NCI-H510A treated with DMSO at 0.1 percent for 48 hours (cell line): Measurements from ENCODE around the gene KHSRP.
"Not testable (repeated sequence)": the region's sequence is repeated elsewhere in the genome, so short reads cannot be mapped to it uniquely, and the experiment has no call there.

ENCODE experiments used
- DNase-seq: peaks from one replicate; lab custom pipeline; 2025; lab: John Stamatoyannopoulos, UW

The KHSRP gene

DNA sequence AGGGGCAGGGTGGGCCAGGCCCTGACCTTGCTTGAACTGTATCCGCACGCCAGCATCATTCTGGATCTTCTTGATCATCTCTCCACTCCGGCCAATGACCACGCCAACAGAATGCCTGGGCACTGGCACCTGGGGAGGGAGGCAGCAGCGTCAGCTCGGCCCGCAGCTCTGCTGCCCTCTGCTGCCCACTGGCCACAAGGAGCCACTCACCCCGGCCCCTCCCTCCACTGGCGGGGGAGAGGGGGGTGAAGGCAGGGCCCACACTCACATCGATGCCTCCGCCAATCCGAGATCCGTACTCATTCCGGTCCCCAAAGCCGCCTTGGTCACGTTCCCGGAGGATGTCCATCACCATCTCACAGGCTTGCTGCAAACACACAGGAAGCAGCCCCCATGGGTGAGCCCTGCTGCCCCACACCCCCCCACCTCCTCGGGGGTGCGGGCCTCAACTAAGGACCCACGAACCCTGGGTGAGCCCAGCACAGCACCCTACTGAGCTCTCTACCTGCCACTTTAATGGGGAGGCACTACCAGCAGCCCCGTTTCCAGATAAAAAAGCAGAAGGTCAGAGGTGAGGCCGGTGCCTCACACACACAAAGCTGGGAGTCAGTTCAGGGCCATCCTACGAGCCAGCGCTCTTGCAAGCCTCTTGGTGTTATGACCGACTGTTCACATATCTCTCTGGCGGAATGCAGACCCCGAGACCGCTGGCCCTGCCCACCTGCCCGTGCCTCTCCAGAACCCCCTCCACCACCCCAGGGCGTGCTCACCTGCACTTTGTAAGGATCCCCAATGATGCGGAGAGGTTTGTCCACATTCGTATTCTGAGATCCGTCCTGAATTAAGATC is 6.7 kb downstream of the KHSRP start:
- no peak for DNase-seq

DNA sequence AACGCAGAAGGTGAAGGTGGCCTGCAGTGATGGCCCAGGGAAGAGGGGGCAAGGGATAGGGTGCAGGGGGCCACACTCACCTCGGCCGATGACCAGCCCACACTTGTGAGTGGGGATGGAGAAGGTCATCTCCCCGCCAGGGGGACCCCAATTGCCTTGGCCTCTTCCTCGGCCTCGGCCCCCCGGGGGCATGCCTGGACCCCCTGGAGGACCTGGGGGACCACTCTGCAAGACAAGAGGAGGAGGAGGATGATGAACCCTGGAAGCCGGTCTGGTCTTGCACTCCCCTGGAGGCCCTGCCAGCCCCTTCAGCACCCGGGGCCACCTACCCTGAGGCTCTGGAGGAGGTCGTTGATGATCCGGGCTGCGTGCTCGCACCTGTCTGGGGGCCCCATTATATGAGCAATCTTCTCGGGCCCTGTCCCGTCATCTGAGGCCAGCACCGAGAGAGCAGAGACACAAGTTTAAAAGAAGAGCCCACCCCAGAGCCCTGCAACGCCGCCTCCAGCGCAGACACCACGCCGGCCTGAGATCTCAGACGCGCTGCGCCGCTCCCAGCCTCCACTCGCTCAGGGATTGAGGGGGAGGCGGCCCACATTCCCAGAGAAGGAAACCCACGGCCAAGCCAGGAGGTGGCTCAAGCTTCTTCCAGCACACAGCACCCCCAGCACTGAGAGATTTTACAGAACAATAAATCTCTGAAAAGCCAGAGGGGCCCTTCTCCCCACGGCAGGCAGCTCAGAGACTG is 7.8 kb downstream of the KHSRP start:
- no peak for DNase-seq

DNA sequence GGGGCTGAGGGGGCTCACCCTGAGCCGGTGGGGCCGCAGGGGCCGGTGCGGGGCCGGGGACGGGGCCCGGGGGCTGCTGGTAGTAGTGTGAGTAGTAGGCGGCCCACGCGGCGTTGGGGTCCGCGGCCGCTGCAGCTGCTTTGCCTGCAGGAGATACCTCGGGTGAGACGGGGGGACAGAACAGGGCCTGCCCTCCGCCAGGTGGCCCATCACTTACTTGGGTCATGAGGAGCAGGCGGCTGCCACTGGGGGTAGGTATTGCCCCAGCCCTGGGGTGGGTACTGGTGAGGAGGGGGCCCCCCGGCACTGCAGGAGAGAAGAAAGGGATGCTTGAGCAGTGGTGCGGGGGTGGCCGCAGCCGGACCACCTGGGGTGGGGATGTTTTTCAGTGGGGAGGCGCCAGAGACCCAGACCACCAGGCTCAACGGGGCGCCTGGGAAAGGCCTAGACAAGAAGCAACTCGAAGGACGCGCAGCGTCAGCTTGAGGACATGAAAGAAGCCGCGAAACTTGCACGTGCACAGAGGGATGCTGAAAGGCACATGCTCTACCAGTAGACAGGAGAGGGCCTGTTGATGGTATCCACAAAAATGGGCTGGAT is 8.9 kb downstream of the KHSRP start:
- DNase-seq, result no peak

DNA sequence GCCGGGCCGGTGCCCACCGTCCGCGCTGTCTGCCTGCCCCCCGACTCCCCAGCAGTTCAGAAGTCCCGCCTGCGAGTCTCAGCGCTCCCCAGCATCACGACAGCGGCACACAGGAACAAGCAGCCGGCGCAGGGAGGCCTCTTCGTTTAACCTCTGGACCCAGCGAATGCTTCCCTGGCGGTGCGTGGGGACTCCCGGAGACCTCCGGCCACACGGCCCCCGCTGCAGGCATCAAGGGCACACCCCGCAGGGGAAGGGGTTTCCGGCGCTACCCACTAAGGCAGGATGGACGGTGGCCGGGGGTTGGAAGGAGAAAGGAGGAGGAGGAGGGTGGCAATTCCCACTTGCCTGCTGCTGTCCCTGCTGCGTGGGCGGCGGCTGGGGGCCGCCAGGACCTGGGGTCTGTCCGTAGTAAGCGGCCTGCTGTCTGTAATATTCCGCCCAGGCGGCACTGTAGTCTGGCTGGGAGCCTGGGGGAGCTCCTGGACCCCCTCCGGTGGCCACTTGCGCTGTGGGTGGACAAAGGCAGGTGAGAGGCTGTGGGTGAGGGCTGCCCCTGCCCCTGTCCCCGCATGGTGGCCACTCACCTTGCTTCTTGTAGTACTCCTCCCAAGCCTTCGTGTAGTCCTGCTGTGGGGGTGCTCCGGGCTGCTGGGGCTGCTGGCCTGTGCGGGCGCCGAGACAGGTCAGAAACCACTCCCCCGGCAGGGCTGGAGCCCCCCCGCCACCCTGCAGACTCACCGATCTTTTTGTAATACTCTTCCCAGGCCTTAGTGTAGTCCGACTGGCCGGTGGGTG is 9.6 kb downstream of the KHSRP start:
- no peak for DNase-seq

DNA sequence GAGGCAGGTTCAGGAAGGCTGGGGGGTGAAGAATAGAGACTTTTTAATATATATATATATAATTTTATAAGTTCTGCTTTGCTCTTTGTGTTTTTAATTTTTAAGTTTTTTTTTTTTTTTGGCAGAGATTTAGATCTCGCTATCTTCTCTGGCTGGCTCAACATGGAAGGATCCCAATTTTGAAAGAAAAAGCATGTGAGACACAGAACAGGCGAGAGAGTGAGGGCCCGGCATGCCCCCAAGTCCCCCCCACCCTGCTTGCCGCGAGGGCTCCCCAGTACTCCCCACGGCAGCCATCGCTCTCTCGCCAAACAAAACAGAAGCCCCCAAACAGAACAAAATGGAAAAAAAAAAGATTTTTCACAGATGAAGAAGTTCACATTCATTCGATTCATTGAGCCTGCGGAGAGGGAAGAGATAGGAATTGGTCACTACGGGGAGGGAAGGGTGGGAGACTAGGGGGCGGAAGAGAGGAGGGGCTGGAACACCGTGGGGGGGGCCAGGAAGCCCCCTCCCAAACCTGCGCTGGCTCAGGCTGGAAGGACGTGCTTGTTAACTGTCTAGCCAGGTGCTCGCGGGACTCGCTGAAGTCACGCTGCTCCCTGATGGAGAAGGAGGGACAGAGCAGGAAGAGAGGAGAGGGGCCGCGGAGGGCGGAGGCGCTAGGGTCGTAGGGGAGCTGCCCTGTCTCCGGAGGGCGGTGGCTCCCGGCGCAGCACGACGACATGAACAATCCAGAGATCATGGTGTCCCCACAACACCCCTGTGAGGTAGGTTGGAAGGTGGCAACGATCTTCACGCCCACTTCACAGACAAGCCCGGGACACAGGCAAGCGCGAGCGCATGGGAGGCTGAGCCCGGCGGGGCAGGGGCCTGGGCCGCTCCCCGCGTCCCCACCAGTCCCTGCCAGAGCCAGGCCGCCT is 10.6 kb downstream of the KHSRP start:
- no peak for DNase-seq

DNA sequence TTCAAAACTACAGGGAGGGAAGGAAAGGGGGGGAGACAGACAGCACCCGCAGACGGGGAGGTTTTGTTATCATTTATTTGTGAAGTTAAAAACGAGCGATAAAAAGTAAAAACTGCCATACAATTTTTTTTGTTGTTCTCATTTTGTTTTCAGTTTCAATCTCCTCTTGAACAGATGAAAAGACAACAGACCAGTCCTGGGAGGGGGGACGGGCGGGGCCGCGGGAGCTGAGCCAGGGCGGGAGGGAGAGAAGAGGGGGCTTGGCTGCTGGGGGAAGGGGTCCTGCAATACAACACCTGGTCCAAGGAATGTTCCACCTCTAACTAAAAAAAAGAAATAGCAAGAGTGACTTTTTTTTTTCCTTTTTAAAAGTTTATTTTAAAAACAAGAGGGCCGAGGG is 11.3 kb downstream of the KHSRP start:
- no peak for DNase-seq

DNA sequence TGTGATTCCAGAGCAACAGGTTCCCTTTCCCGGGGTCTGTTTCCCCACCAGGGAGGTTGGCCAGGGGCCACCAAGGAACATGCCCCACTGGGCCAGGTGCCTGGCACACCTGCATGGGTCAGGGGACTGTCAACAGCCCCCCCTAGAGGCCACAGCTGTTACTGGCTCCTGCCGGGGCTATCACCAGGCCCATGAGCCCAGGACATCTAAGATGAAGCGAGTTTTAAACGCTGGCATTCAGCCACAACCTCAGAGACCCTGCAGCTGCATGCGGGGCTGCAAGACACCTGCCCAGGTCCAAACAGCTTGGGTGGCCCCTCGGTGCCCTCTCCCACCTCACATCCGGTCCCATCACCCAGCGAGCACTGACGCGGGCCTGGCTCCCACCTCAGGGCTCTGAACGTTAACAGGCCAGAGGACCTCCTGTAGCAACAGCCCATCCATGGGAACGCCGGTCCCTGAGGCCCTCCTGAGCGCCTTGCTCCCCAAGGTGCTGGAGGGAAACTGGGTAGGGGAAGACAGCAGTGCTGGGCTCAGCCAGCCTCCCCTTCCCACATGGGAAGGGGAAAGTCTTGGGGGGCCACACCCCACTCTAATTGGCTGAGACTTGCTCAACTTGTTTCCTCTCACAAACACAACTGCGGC is 12.0 kb downstream of the KHSRP start:
- peak; percentile 31 for DNase-seq

DNA sequence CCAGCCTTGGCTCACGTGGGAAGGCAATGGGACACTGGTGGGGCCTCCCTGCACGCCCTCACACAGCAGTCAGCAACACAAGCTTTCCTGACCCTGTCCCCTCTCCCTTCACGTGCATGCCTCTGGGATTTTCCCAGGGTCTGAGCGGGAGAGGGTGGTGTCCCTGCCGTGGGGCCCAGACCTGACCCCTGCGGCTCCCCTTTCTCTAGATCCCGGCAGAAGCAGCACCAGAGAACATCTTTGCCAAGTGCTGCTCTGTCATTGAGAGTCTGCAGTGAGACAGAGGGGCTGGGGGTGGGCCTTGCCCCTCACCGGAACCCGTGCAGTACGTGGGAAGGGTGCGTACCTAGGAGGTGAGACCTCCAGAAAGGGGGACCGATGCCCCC is 12.6 kb downstream of the KHSRP start:
- no peak for DNase-seq

DNA sequence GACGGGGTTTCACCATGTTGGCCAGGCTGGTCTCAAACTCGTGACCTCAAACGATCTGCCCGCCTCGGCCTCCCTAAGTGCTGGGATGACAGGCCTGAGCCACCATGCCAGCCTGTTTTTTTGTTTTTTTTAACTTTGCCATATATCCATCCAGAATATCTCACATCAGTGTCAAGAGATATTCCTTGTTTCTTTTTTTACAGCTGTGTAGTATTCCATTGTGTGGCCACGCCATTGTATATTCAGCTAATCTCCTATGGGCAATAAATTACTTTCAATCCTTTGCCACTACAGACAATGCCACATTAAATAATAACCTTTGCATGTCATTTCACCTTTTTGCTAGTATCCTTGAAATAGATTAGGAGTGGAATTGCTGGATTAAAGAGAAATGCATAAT is 15.3 kb downstream of the KHSRP start:
- DNase-seq, result no peak

DNA sequence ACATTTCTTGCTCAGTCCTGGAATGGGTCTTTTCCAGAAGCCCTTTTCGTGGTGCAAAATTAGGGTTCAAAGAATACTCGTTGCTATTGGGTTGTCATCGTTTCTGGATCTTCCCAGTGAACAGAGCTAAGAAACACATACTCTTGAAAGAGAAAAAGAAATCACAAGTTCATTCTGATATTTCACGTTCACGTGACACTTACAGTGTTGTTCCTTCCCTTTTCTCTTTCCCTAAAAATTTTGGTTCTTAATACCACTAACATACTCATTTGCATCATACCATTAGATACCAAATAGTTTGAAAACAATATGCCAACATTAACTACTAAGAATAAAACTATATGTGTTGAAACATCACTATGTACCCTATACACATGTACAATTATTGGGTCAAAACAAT is 18.2 kb downstream of the KHSRP start:
- DNase-seq, result no peak

DNA sequence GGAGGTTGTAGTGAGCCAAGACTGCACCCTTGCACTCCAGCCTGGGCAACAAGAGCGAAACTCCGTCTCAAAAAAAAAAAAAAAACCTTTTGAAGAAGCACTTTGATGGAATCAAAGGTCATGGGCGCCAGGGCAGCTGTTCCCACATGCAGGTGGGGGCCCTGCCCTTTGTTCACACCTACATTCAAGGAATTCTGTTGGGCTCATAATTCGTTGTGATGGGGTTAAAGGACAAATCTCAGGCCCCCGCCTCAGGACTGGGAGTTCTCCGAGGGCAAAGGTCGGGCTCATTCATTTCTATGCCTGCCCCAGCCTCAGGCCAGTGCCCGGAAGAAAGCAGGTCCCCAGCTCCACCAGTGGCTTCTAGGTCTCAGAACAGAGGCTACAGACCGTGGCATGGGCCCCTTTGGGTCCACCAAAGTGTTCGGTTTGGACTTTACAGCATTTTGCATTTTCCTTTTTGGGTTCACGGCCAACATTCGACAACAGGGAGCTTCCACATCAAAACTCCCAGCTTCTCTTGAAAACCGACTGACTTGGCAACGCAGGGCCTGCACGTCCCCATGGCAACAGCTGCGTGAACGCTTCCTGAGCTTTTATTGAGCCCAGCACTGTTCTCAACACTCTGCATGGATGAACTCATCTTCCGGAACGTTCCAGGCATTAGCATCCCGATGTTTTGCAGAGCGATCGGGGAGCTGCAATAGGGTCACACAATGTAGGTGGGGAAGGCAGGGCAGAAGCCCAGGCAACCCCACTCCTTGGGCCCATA is 21.6 kb downstream of the KHSRP start:
- no peak for DNase-seq

DNA sequence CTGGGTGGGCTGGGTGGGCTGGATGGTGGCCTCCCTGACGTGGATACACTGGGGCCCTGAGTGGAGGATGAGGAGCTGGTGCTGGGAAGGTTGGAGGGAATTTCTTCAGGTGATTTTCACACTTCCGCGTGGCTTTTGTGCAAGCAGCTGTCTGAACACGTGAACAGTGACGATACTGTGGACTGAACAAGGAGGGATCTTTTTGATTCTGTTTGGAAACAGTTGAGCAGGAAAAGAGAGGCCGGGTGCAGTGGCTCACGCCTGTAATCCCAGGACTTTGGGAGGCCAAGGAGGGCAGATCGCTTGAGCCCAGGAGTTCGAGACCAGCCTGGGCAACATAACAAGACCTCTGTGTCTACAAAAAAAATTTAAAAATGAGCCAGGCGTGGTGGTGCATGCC is 22.6 kb downstream of the KHSRP start:
- no peak for DNase-seq

DNA sequence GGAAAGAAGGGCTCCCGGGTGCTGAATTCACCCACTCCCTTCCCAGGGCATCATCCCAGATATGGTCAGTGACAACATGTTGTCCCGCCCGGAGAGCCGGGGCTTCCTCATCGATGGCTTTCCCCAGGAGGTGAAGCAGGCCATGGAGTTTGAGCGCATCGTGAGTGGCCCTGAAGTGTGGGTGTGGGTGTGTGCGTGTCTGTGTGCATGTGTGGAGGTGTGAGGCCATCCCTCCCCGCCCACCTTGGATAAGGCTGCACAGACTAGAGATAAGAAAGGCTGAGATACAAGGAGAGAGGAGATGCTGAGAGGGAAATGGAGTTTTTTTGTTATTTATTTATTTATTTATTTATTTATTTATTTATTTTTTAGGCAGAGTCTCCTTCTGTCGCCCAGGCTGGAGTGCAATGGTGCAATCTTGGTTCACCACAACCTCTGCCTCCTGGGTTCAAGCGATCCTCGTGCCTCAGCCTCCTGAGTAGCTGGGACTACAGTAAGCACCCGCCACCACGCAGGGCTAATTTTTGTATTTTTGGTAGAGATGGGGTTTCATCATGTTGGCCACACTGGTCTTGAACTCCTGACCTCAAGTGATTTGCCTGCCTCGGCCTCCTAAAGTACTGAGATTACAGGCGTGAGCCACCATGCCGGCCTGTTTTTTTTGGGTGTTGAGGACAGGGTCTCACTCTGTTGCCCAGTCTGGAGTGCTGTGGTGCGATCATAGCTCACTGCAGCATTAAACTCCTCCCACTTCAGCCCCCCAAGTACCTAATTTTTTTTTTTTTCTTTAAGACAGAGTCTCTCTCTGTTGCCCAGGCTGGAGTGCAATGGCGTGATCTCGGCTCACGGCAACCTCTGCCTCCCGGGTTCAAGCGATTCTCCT is 24.3 kb downstream of the KHSRP start:
- not testable (repeated sequence) for DNase-seq

DNA sequence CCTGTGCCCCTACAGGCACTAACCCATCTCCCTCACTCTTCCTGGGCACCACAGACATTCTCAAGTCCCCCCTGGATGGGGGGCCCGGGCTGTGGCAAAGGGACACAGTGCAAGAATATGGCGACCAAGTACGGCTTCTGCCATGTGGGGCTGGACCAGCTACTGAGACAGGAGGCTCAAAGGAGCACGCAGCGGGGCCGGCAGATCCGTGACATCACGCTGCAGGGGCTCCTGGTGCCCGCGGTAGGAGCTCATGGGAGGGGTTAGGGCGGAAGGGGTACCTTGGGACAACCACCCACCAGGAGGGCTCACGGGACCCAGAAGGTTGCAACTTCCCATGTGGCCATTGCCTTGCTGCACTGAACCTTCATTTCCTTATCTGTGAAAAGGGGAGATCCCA is 28.3 kb downstream of the KHSRP start:
- DNase-seq, result no peak

DNA sequence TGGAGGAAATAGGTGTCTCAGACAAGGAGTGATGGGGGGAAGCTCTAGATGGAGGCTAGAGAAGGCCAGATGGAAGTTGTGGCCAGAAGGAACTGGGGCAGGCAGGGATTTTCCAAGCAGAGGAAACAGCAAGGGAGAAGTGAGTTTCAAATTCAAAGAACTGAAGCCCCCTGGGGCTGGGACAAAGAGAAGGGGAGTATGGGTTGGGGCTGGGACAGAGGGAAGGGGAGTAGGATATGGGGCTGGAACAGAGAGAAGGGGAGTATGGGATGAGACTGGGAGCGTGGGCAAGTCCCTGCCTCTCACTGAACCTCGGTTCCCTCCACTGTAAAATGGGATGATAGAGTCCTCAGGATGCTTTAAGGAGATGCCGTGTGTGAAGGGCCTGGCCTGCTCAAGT is 29.8 kb downstream of the KHSRP start:
- no peak for DNase-seq

DNA sequence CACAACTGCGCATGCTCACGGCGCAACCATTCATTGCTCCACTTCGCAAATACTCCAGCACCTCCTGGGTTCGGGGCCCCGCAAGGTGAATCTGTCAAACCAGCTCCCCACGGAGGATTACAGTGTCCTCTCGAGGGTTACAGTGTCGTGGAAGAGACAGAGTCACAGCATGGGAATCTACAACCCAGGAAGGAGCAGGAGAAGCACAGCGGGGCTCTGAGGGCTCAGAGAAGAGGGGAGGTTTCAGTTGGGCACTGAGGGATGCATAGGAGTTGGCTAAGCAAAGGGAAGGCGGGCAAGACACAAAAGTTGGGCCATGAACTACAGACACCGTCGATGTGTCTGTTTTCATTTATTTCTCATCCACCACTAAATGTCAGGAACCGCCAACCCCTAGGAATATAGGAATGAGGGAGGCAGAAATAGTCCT is 30.6 kb downstream of the KHSRP start:
- DNase-seq, result peak; percentile 55

DNA sequence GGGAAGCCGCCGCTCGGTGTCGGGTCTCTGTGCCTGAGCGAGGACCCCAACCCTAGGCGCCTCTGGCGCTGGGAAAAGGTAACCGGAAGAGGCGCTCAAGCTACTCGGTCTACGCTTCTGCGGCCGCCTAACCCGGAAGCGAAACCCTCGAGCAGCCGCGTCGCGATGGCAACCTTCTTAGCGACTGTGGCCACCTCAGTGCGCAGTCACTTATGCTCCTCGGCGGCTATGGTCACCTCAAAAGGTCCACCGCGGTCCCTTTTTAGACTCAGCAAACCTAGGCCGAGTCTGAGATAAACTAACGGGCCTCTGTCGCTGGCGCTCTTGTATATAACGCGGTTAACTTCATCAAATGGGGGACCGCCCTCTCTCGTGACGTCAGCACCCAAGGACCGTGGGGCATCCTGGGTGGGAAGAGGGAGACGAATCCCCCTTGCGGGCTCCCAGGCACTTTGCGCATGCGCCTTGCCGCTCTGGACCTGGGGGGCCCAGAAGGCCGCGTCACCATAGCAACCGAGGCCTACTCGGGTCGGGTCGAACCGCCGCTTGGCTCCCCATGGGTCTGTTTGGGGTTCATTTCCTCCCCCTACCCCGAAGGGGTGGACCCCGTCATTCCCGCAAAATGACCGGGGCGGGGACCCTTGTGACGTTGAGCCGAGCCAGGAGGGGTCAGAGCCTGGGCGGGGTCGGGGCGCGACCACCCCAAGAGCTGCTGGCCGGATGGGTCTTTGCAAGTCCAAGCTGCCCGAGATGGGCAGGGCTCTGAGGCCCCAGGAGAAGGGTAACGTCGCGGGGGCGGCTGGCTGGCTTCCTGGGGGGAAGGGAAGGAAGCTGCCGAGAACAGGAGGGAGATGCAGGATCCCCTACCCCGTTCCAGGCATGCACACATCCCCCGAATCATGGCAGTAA is 31.3 kb downstream of the KHSRP start, which contains the start of gene GTF2F1:
Gene GTF2F1, minus strand, starts transcription at position 91 of the 909 bp plus-strand sequence. CDS start 169 bp downstream, outside the sequence.
- DNase-seq, result peak; percentile 98
